Myometrial cell (primary cell): ENCODE measurements around the gene SPIRE2. TPM values are rescaled to one million over a fixed set of nuclear protein-coding genes. Genes with fewer than 3 reads are reported as not detected.

Experiments
- total RNA-seq: library from RNA; depleted of rRNA; stranded (reverse); fragments of >200 nt; gene quantifications from 2 replicates; pipeline ENCODE4 v1.2.3, GENCODE V29; 2015

SPIRE2 gene, protein sequence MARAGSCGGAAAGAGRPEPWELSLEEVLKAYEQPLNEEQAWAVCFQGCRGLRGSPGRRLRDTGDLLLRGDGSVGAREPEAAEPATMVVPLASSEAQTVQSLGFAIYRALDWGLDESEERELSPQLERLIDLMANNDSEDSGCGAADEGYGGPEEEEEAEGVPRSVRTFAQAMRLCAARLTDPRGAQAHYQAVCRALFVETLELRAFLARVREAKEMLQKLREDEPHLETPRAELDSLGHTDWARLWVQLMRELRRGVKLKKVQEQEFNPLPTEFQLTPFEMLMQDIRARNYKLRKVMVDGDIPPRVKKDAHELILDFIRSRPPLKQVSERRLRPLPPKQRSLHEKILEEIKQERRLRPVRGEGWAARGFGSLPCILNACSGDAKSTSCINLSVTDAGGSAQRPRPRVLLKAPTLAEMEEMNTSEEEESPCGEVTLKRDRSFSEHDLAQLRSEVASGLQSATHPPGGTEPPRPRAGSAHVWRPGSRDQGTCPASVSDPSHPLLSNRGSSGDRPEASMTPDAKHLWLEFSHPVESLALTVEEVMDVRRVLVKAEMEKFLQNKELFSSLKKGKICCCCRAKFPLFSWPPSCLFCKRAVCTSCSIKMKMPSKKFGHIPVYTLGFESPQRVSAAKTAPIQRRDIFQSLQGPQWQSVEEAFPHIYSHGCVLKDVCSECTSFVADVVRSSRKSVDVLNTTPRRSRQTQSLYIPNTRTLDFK
- 1.6 and 4.0 TPM in 2 replicates for total RNA-seq

DNA sequence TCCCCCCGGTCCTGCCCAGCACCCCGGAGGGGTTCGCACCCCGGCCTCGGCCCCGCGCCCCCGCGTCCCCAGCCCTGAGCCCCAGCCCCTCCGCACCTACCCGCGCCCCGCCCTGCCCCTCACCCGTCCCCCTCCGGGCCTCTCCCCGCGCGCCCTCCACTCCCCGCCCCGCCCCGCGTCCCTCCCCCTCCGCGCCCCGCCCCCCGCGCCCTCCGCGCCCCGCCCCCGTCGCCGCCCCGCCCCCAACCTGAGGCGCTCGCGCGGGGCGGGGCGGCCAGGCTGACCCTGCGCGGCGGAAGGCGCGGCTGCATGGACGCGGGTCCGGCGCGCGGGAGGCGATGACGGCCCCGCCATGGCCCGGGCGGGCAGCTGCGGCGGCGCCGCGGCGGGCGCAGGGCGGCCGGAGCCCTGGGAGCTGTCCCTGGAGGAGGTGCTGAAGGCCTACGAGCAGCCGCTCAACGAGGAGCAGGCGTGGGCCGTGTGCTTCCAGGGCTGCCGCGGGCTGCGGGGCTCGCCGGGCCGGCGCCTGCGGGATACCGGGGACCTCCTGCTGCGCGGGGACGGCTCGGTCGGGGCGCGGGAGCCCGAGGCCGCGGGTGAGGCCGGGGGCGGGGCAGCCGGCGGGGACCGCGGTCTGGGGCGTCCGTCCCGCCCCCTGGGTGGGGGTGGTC lies at the start of gene SPIRE2:
Gene SPIRE2, plus strand, starts transcription at position 277 of the 671 bp plus-strand sequence. Its CDS starts 76 bp downstream, at position 353.

DNA sequence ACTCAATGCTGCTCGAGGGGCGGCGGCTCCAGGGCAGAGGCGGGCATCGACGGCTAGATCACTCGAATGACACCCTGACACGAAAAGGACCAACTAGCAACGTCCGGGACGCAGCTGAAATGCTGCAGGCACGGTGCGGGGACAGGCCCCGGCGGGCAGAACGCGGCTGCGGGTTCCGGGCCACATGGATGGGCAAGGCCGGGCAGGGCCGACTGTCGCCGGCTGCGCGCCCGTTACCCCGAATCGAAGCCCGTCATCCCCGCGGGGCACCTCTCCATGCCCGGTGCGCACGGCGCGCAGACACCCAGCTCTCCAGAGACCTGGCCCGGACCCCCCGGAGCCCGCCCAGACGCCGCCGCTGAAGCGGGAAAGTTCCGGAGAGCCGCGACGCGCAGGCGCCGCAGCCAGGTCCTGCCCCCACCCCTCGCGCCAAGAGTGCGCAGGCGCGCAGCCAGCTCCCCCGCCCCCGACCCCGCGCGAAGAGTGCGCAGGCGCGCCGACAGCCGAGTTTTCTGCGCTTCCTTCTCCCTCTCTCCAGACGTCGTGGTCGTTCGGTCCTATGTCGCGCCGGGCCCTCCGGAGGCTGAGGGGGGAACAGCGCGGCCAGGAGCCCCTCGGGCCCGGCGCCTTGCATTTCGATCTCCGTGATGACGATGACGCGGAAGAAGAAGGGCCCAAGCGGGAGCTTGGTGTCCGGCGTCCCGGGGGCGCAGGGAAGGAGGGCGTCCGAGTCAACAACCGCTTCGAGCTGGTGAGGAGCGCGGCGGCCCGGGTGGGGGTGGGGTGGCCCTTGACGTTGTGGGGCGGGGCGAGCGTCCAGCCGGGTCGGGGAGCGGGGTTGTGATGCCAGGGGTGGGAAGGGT lies 45.1 kb downstream of the SPIRE2 start, which contains the start of gene TCF25:
Gene TCF25, plus strand, starts transcription at position 484 of the 863 bp plus-strand sequence. Its CDS starts 76 bp downstream, at position 560.

DNA sequence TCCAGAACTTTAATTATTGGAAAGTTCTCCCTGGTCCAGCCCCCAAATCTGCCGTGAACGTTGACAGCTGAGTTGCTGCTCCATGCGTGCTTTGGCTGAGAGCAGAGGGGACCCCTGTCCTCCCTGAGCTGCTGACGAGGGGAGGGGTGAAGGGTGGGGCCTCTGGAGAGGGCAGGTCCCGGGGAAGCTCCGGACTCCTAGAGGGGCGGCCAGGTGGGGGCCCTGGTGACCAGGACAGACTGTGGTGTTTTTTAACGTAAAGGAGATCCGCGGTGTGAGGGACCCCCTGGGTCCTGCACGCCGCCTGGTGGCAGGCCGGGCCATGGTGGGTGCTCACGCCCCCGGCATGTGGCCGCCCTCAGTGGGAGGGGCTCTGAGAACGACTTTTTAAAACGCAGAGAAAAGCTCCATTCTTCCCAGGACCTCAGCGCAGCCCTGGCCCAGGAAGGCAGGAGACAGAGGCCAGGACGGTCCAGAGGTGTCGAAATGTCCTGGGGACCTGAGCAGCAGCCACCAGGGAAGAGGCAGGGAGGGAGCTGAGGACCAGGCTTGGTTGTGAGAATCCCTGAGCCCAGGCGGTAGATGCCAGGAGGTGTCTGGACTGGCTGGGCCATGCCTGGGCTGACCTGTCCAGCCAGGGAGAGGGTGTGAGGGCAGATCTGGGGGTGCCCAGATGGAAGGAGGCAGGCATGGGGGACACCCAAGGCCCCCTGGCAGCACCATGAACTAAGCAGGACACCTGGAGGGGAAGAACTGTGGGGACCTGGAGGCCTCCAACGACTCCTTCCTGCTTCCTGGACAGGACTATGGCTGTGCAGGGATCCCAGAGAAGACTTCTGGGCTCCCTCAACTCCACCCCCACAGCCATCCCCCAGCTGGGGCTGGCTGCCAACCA lies 90.4 kb downstream of the SPIRE2 start, which contains the start of gene MC1R:
Gene MC1R, plus strand, starts transcription at position 410 of the 895 bp plus-strand sequence. Its CDS starts 397 bp downstream, at position 807.

Other genes starting within 250 kb of the SPIRE2 start
- gene DPEP1, start 214.8 kb upstream of the SPIRE2 start, total RNA-seq, result not detected in 2 replicates
- gene CHMP1A, start 170.8 kb upstream of the SPIRE2 start, total RNA-seq, result 96.6 and 148 TPM in 2 replicates
- 1.7 and 5.7 TPM in 2 replicates for gene SPATA33, start 170.6 kb upstream of the SPIRE2 start, total RNA-seq
- gene CDK10, start 141.8 kb upstream of the SPIRE2 start, total RNA-seq, result 43.2 and 54.9 TPM in 2 replicates
- 9.9 and 19.3 TPM in 2 replicates for gene SPATA2L, start 126.8 kb upstream of the SPIRE2 start, total RNA-seq
- gene VPS9D1, start 107.6 kb upstream of the SPIRE2 start, total RNA-seq, result 9.0 and 15.6 TPM in 2 replicates
- gene ZNF276, start 106.9 kb upstream of the SPIRE2 start, total RNA-seq, result 7.2 and 8.2 TPM in 2 replicates
- gene FANCA, start 11.8 kb upstream of the SPIRE2 start, total RNA-seq, result 14.4 and 26.9 TPM in 2 replicates
- 142 and 146 TPM in 2 replicates for gene TCF25, start 45.1 kb downstream of the SPIRE2 start, total RNA-seq
- 10.8 and 11.0 TPM in 2 replicates for gene MC1R, start 90.4 kb downstream of the SPIRE2 start, total RNA-seq
- gene TUBB3, start 94.9 kb downstream of the SPIRE2 start, total RNA-seq, result 365 and 394 TPM in 2 replicates
- 95.7 and 135 TPM in 2 replicates for gene DEF8, start 120.3 kb downstream of the SPIRE2 start, total RNA-seq
- gene DBNDD1, start 191.0 kb downstream of the SPIRE2 start, total RNA-seq, result under 0.01 and 0.53 TPM in 2 replicates
- gene PRDM7, start 248.9 kb downstream of the SPIRE2 start, total RNA-seq, result not detected in 2 replicates